IMR-90 (cell line): ENCODE results near the gene AHCYL2. TPM values are rescaled to one million over a fixed set of nuclear protein-coding genes. Genes with fewer than 3 reads are reported as not detected.

Experiments used
- ATAC-seq: fragments of 200-7000 bp; cut with Tn5 transposase; 2 replicates; pipeline ENCODE4 v1.9.1; 2020; ENCODE audit warnings: low read depth, mild to moderate bottlenecking, moderate library complexity
- BruUV-seq: library from RNA; stranded (reverse); fragments of 400-500 nt; replicated peaks from 2 replicates; lab custom pipeline; 2021; lab: Mats Ljungman, UMichigan
- CTCF ChIA-PET: fragments of 300-600 bp; formaldehyde crosslinking; extraction: SDS; loops from one replicate; lab custom pipeline; 2021; ENCODE audit warnings: antibody characterized with exemption; lab: Yijun Ruan, JAX
- POLR2A ChIA-PET: fragments of 300-600 bp; sonication (Branson Sonifier 250); formaldehyde crosslinking; loops from one replicate; lab custom pipeline; 2022; ENCODE audit warnings: antibody characterized with exemption; ENCODE audit not compliant: unreplicated experiment; lab: Charles Lee
- DNase-seq: peaks from one replicate; pipeline ENCODE4 v3.0.0; 2013
- H2AFZ ChIP-seq: replicated peaks from 2 replicates; pipeline ENCODE3; 2013; ENCODE audit warnings: low read length, mild to moderate bottlenecking; ENCODE audit not compliant: poor library complexity
- H2AK5ac ChIP-seq: 2 replicates; pipeline ENCODE4 v1.6.1; 2013; ENCODE audit warnings: low read depth, low read length, inconsistent platforms
- H2AK9ac ChIP-seq: replicated peaks from 2 replicates; pipeline ENCODE3; 2013; ENCODE audit warnings: mild to moderate bottlenecking, low read depth, low read length, moderate library complexity; ENCODE audit not compliant: poor library complexity
- H2BK120ac ChIP-seq: 2 replicates; pipeline ENCODE4 v1.6.1; 2013; ENCODE audit warnings: low read depth, low read length, inconsistent platforms
- H2BK15ac ChIP-seq: 3 replicates; pipeline ENCODE4 v1.6.1; 2013; ENCODE audit warnings: low read depth, low read length, inconsistent platforms
- H2BK20ac ChIP-seq: 2 replicates; pipeline ENCODE4 v1.6.1; 2013; ENCODE audit warnings: low read depth, mild to moderate bottlenecking, inconsistent platforms, low read length, moderate library complexity
- H2BK5ac ChIP-seq: 2 replicates; pipeline ENCODE4 v1.6.1; 2013; ENCODE audit warnings: mild to moderate bottlenecking, low read depth, low read length, inconsistent platforms; ENCODE audit not compliant: poor library complexity, severe bottlenecking
- H3K14ac ChIP-seq: replicated peaks from 2 replicates; pipeline ENCODE4 v1.6.1; 2013; ENCODE audit warnings: low read depth, low read length, inconsistent platforms
- H3K18ac ChIP-seq: 2 replicates; pipeline ENCODE4 v1.6.1; 2013; ENCODE audit warnings: low read depth, low read length, control low read depth
- H3K23ac ChIP-seq: 2 replicates; pipeline ENCODE4 v1.6.1; 2013; ENCODE audit warnings: low read depth, low read length, inconsistent platforms
- H3K27ac ChIP-seq: 2 replicates; pipeline ENCODE4 v1.5.1; 2013; ENCODE audit warnings: mild to moderate bottlenecking, control low read depth, low read length; ENCODE audit not compliant: insufficient read depth
- H3K27me3 ChIP-seq: 2 replicates; pipeline ENCODE4 v1.6.1; 2013; ENCODE audit warnings: low read length; ENCODE audit not compliant: control insufficient read depth, insufficient read depth
- H3K36me3 ChIP-seq: 2 replicates; pipeline ENCODE4 v1.6.1; 2013; ENCODE audit warnings: low read length, mixed read lengths; ENCODE audit not compliant: control insufficient read depth, insufficient read depth
- H3K4ac ChIP-seq: 2 replicates; pipeline ENCODE4 v1.6.1; 2013; ENCODE audit warnings: low read depth, low read length, inconsistent platforms
- H3K4me1 ChIP-seq: 2 replicates; pipeline ENCODE4 v1.6.1; 2013; ENCODE audit warnings: low read length, mixed read lengths; ENCODE audit not compliant: control insufficient read depth, insufficient read depth
- H3K4me2 ChIP-seq: 2 replicates; pipeline ENCODE4 v1.6.1; 2013; ENCODE audit warnings: low read depth, mild to moderate bottlenecking, control low read depth, low read length, moderate library complexity
- H3K4me3 ChIP-seq: 2 replicates; pipeline ENCODE4 v1.5.1; 2013; ENCODE audit warnings: low read depth, mild to moderate bottlenecking, control low read depth, low read length, moderate library complexity; ENCODE audit not compliant: insufficient read depth
- H3K56ac ChIP-seq: 2 replicates; pipeline ENCODE4 v1.6.1; 2013; ENCODE audit warnings: low read length, inconsistent platforms; ENCODE audit not compliant: insufficient read depth; ENCODE audit errors: extremely low read depth
- H3K79me1 ChIP-seq, 2 experiments: 2 replicates each; pipeline ENCODE4 v1.6.1; 2013; ENCODE audit warnings: low read length in 2 of 2, inconsistent platforms in 1 of 2, low read depth in 1 of 2
- H3K9ac ChIP-seq: 2 replicates; pipeline ENCODE4 v1.6.1; 2013; ENCODE audit warnings: low read depth, low read length, control low read depth
- H3K9me1 ChIP-seq: 2 replicates; pipeline ENCODE4 v1.6.1; 2013; ENCODE audit warnings: low read length, inconsistent platforms; ENCODE audit not compliant: insufficient read depth
- H3K9me3 ChIP-seq: 2 replicates; pipeline ENCODE4 v1.6.1; 2013; ENCODE audit warnings: low read length; ENCODE audit not compliant: control insufficient read depth, insufficient read depth
- H4K20me1 ChIP-seq: 2 replicates; pipeline ENCODE4 v1.6.1; 2013; ENCODE audit warnings: low read length, inconsistent platforms; ENCODE audit not compliant: insufficient read depth
- H4K5ac ChIP-seq: 2 replicates; pipeline ENCODE4 v1.6.1; 2013; ENCODE audit warnings: mild to moderate bottlenecking, low read depth, low read length, control low read depth
- H4K8ac ChIP-seq, 2 experiments: 2 replicates each; pipeline ENCODE4 v1.6.1; 2013; ENCODE audit warnings: low read depth in 2 of 2, low read length in 2 of 2, control low read depth in 1 of 2, inconsistent platforms in 1 of 2
- H4K91ac ChIP-seq: 2 replicates; pipeline ENCODE4 v1.6.1; 2013; ENCODE audit warnings: low read depth, low read length, inconsistent platforms; ENCODE audit not compliant: insufficient read depth
- CHD1 ChIP-seq: IDR thresholded peaks from 2 replicates; pipeline ENCODE4 v1.6.1; 2012; ENCODE audit warnings: low read depth, low read length, improper control_type of control experiment
- MXI1 ChIP-seq: IDR thresholded peaks from 2 replicates; pipeline ENCODE4 v1.6.1; 2012; ENCODE audit warnings: low read depth, mild to moderate bottlenecking, low read length, moderate library complexity, borderline replicate concordance
- NFE2L2 ChIP-seq: fragments of 150-350 bp; IDR thresholded peaks from 2 replicates; pipeline ENCODE4 v1.6.1; 2016; ENCODE audit warnings: low read depth, mild to moderate bottlenecking, low read length
- RCOR1 ChIP-seq: IDR thresholded peaks from 2 replicates; pipeline ENCODE4 v1.6.1; 2012; ENCODE audit warnings: mild to moderate bottlenecking, low read length, improper control_type of control experiment; ENCODE audit not compliant: insufficient replicate concordance
- WGBS, 2 experiments: methylation state at CpG; one replicate each; pipeline versions ENCODE4 v1.1.5 to v1.1.7; 2013; ENCODE audit warnings: missing lambda C conversion rate in 2 of 2; ENCODE audit not compliant: insufficient read length in 1 of 2; ENCODE audit errors: extremely low coverage in 2 of 2; 5-methylcytosine and 5-hydroxymethylcytosine counted together
- dilution Hi-C: fragments of 300-500 bp; cut with HindIII; formaldehyde crosslinking; loops from one replicate; pipeline ENCODE4 v1.14.3; 2018; ENCODE audit warnings: low sequenced_read_pairs; ENCODE audit not compliant: unreplicated experiment
- in situ Hi-C: fragments of 300-500 bp; cut with MboI; formaldehyde crosslinking; loops from 3 replicates; pipeline ENCODE4 v1.14.3; 2019; ENCODE audit warnings: low sequenced_read_pairs, inconsistent platforms, mixed read lengths
- intact Hi-C: fragments of 100-400 bp; cut with micrococcal nuclease; formaldehyde crosslinking; loops from 2 replicates; pipeline ENCODE4 v1.10.0; 2022
- polyA plus RNA-seq, 3 experiments: library from polyadenylated mRNA; depleted of rRNA; stranded (reverse); fragments of >200 nt; gene quantifications; 2 replicates each; pipeline ENCODE4 v1.2.3, GENCODE V29; 2012; ENCODE audit warnings: low replicate concordance in 1 of 3
- total RNA-seq: library from RNA; depleted of rRNA; stranded (reverse); fragments of >200 nt; gene quantifications from 2 replicates; pipeline ENCODE4 v1.2.3, GENCODE V29; 2012

The AHCYL2 gene
- total and polyA plus RNA-seq, 2 of the 4 experiments (the other 2 are of a cell fraction) = 5.7 to 7.6 TPM

DNA sequence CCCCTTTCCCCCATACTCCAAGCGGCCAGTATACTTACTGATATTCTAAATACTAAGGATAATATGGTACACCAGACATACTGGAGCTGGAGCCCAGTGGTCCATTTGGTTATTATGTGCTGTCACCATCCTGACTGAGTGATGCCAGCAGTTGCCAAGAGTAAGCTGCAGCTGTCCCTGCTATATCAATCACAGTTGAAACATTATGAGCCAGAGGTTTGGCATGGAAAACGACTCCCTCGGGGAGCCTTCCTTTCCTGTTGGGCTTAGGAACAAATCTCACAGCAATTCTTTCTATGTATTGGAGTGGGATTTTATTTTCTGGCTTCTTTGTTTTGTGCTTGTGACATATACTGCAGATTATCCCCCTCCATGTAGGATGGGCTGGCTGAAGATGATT, 242.0 kb downstream of the AHCYL2 start:
- Histone ChIP-seq H3K4ac (no peak overlapping the region), H4K91ac (no peak overlapping the region), H3K4me1 (peaks cover 1% of the 10 kb centered on the region; the same call in 1 of the 2 replicates), H2BK20ac (no peak overlapping the region), H4K8ac (no peak overlapping the region), H3K79me1 (no peaks in the 10 kb centered on the region), H3K9me3 (no peaks in the 10 kb centered on the region), H3K18ac (no peak overlapping the region), H3K56ac (no peak overlapping the region), H3K23ac (no peak overlapping the region), H2AFZ (no peak overlapping the region), H4K5ac (no peak overlapping the region), H3K4me2 (no peak overlapping the region), H3K9me1 (no peaks in the 10 kb centered on the region; the same call in 1 of the 2 replicates), H3K27ac (no peak overlapping the region), H2BK120ac (no peak overlapping the region), H2BK15ac (no peak overlapping the region), H3K27me3 (no peaks in the 10 kb centered on the region), H3K36me3 (no peaks in the 10 kb centered on the region; the same call in 1 of the 2 replicates), H2AK5ac (no peak overlapping the region), H3K4me3 (no peak overlapping the region), H3K14ac (no peak overlapping the region), H2BK5ac (no peak overlapping the region), H2AK9ac (no peak overlapping the region), H4K20me1 (no peaks in the 10 kb centered on the region), H3K9ac (no peak overlapping the region)
- ChIA-PET CTCF (interaction anchor here (4.1 kb wide), 1 partner anchor 99 kb away, joined by 16 read pairs; no protein-coding TSS in a partner anchor), POLR2A (no interaction called here)
- DNase-seq (no peak), ATAC-seq (no peak)
- no CpG with 5 or more reads among the region's 3 CpGs for WGBS, 2 experiments
- TF ChIP-seq NFE2L2 = no peak
- TF ChIP-seq MXI1 = no peak
- TF ChIP-seq RCOR1 = no peak
- TF ChIP-seq CHD1 = no peak
- dilution Hi-C loops (no loop called here), intact Hi-C loops (no loop called here), in situ Hi-C loops (no loop called here)
- BruUV-seq = no TSS peak
